HG03521 (cell line): Measurements from ENCODE around the gene ZKSCAN5.
"Not testable (repeated sequence)": the region's sequence is repeated elsewhere in the genome, so short reads cannot be mapped to it uniquely, and the experiment has no call there.

Experiments
- ATAC-seq: cut with Tn5 transposase; IDR thresholded peaks from one replicate; pipeline ENCODE4 v1.9.1; 2021; ENCODE audit warnings: mild to moderate bottlenecking, moderate library complexity; ENCODE audit not compliant: unreplicated experiment

The ZKSCAN5 gene

DNA sequence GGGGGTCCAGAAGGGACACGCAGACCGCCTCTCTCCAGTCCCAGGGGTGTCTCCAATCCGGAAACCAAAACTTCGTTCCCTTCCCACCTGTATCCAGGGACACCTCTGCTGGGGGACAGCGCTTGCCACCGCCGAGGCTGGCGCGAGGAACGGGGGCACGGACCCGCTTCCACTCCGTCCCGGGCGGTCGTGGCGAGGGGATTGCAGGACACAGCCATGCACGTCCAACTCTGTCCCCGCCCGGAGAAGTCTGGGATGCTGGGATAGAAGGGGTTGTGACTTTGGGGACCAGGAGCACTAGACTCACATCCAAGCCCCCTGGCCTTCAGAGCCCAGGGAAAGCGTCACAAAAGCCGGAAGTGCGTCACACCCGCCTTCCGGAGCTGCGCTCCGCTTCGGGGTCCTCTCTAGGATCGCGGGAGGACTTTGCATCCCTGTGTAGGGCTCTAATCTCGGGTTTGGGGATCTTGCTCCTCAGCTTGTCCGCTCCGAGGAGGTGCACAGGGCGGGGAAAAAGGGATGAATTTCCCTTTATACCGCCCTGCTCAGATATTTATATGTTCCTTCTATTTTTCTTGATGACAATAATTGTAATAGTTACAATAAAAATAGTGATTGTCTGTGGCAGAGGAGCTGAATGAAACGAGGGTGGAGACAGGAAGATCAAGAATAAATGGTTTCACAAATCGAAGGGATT, 47.5 kb downstream of the ZKSCAN5 start, which contains the start of gene FAM200A:
FAM200A (minus strand) TSS at position 348 of the 697 bp plus-strand sequence. CDS start 3,707 bp downstream, outside the sequence.
- peak; percentile 90 for ATAC-seq

DNA sequence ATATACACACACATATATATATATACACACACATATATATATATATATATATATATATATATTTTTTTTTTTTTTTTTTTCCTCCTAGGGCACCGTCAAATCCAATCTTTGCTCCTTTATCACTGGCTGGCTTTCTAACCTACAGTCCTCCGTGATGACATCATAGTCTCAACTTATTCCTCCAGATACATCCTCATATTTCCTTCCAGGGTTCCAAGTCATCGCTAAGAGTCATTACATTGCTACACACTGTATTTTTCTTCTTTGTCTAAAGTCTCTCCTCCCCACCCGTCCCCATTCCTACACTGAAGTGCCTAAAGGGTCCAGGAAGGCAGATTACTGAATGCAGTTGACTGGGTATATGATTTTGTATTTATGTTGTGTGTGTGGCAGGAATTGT, 48.6 kb downstream of the ZKSCAN5 start:
- no peak for ATAC-seq

DNA sequence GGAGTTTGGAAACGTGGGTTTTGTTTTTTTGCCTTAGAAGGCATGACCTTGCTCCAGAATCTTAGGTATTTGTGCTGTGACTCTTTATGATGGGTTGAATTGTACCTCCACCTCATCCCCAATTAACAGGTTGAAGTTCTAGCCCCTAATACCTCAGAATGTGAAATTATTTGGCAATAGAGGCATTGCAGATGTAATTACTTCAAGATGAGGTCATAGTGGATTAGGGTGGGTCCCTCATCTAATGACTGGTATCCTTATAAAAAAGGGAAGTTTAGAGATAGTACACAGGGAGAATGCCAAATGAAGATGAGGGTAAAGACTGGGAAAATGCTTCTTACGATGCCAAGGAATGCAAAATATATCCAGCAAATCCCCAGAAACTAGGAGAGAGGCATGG, 50.5 kb downstream of the ZKSCAN5 start:
- no peak for ATAC-seq

DNA sequence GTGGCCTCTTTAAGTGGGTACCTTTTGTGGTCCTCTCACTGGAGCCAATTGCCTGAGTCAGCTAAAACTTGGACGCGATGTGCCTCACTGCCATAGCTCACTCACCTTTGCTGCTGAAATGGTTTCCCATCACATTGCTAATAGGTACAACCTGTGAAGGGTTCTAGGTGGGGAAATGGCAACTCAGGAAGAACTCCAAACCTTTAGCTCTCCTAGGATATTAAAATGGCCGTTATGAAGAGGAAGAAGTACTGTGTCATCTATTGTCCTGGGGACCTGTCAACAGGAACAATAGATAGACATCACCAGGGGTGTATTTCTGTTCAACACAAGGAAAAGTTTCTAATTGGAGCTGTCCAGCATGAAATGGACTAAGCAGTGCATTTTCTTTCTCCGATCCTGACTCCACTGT, 52.7 kb downstream of the ZKSCAN5 start:
- no peak for ATAC-seq

DNA sequence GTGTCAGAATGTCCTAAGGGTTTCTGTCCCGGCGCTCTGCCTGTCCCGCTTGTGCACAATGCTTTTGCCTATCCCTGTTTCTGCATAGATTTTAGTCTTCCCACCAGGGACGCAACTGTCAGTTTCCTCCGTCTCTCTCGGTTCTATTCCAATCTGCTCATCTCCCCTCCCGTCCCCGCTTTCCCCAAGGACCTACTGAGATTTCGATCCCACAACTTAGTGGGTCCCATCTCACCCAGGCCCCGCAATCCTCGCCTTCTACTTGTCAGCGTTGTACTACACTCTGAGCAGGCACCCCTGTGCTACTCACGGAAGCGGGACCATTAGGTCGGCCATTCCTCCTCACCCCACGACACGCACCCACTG, 53.5 kb downstream of the ZKSCAN5 start:
- ATAC-seq, result peak; percentile 48

DNA sequence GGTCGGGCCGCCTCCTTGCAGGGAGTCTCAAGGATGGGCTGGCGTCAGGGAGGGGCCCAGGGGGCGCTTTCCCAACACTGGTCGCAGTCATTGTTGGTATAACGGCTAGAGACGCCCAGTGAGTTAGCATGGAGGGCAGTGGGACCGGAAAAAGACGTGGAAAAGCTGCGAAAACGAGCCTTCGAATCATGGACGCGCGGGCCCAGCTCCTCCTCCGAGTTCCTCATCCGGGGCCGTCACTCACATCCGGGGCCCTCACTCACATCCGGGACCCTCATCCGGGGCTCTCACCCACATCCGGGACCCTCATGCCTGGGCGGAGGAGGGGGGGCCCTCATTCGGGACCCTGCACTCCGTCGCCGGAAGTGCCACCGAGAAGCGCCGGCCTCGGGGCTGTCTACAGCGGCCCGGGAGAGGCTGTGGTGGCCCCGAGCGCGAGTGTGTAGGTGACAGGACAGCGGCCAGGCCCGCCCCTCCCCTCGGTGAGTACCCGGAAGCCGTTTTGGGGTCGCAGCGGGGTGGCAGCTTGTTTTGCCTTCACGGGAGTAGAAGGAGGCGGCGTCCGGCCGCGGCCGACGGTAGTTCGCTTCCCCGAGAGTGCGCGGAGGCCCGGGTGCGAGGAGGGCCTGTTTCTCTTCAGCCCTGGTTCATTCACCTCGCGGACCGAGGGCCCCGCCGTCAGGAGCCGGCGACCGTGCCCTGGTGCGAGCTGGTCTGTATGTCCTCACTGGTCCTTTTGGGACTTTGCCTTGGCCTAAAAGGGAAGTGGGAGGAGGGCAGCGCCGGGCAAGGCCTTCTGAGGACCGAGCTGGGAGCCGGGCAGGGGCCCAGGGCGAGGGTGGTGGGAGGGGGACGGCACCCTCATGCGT, 54.1 kb downstream of the ZKSCAN5 start, which contains the start of gene ZNF655:
ZNF655 (plus strand) TSS at position 337 of the 869 bp plus-strand sequence. CDS start 1,918 bp downstream, outside the sequence.
- ATAC-seq, result peak; percentile 72

DNA sequence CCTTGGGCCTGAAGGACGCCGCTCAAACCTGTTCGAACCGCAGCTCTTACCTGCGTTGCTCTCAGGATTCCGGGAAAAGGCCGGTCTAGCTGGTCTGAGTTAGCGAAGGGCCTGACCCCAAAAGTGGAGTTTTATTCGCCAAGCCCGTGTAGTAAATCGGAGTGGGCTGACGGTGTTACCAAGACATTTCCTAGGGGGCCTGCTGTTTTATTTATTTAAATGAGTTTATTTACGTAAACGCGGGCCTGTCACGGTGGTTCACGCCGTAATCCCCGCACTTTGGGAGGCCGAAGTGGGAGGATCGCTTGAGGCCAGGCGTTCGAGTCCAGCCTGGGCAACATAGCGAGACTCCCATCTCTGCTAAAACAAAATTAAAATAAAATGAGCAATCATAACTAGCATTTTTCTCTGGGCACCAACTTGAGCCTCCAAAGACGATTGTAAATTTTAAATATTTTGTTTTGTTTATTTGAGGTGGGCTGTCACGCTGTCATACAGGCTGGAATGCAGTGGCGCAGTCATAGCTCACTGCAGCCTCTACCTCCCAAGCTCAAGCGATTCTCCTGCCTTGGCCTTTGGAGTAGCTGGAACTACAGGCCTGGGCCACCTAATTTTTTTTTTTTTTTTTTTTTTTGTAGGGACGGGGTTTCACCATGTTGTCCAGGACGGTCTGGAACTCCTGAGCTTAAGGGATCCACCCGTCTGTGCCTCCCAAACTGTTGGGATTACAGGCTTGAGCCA, 54.9 kb downstream of the ZKSCAN5 start:
- no peak for ATAC-seq

DNA sequence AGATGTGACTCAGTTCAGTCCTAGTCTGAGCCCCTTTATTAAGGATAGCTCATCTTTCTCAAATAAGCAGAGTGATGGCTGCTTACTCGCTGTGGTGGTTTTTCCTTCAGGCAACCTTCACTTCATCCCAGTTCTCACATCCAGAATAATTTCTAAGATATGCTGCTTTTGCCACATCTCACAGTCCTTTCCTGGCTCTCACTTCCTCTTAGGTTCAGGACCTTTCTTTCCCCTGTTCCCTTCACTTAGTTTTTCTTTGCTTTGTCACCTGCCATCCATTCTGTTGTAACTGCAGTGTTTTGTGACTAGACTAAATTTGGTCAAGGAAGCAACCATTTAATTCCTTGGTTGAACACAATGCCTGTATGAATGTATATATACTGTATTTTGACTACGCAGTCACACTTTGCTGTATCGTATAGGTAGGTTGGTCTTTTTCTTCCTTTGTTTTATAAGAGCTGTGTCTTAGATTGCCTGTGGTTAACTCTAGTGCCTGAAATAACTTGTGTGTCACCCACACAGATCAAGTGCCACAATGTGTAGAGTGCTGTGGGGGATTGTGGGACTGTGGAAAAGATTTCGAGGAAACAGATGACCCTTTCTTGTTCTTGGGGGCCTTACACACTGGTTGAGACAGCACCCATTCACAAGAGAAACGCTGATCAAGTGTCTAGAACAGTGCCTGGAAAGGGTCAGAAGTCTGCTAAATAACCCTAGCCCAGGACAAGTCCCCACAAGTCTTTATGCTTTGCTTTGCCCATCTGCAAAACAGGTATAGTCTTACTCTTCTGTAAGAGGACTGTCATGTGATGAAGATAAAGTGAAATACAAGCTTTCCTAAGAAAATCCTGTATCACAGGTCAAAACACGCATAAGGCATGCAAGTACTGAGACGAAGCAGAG, 56.6 kb downstream of the ZKSCAN5 start:
- no peak for ATAC-seq

DNA sequence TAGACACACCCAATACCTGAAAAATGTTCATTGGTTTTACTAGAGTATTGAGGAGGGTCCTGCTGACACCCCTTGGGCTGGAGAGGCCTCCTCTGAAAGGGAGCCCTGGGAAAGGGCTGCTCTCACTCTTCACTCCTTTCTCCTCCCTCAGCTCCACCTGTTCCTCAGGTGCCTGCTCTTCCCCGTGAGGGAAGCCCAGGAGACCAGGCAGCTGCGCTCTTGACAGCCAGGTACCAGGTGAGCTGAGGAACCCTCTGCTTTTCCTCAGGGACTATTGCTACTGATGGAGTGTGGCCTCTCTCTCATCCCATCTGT, 57.2 kb downstream of the ZKSCAN5 start:
- ATAC-seq, result no peak

DNA sequence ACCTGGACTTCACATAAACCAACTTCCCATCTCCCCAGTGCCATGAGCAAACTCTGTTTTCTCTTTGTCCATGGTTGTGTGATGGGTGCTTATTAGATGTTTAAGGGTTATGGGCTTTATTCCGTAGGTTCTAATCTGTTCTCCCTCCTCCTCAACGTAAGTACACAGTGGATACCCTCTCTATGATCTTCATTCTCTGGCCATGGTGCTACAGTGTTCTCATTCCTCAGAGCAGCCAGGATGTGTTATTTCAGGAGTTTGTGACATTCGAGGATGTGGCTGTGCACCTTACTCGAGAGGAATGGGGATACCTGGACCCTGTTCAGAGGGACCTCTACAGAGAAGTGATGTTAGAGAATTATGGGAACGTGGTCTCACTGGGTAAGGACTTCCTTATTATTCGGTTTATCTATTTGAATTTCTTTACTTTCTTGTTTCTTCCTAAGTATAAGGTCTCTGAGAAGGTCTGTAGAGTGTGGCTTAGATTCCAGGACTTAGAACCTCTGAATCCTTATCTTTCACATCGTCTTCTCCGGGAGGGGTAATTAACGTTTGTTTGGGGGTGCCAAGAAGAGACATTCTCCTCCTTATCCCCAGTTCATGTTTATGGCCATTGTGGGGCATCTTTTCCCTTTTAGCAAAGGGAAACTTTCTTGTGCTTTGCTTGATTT, 57.8 kb downstream of the ZKSCAN5 start:
- ATAC-seq, result no peak

DNA sequence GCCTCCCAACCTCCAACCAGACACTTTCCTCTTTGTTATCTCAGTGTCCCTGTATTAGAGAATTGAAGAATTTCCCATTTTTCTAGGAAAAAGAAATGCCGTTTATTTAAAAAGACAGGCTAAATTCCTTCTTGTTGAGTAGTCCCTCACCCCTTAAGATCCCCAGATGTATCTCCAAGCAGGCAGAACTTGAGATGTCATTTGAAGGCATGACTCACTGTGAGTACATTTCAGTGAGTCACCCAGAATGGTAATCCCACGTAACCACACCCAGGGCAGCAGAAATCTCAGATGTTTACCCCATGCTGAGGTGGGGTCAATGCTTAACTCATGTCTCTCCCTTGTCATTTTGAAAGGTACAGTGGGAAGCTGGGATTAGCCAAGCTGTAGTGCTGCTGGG, 58.4 kb downstream of the ZKSCAN5 start:
- ATAC-seq, result no peak

DNA sequence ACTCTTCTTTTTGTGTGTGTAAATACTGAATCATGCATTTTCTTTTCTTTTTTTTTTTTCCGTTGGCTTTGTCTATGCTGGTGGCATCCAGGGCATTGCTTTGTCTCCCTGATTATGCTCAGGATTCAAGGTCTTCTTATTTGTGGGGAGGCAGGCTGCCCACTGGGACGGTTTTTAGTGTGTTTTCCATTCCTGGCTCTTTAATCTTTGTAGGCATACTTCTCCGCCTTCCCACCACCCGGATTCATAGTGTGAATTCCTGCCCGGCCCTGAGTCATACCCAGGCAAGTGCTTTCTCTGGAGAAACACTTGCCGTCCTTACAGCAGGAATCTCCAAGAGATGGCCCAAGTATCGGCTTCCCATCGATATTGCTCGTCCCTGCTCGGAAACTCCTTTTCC, 59.2 kb downstream of the ZKSCAN5 start:
- no peak for ATAC-seq

DNA sequence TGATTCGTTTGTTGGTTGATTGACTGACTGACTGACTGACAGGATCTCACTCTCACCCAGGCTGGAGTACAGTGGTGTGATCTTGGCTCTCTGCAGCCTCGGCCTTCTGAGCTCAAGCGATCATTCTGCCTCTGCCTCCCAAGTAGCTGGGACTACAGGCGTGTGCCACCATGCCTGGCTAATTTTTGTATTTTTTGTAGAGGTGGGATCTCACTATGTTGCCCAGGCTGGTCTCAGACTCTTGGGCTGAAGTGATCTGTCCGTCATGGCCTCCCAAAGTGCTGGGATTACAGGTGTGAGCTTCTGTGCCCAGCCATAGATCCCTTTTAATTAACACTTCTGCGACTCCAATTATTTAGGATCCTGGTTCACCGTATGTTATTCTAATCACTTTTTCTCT, 64.3 kb downstream of the ZKSCAN5 start:
- not testable (repeated sequence) for ATAC-seq

DNA sequence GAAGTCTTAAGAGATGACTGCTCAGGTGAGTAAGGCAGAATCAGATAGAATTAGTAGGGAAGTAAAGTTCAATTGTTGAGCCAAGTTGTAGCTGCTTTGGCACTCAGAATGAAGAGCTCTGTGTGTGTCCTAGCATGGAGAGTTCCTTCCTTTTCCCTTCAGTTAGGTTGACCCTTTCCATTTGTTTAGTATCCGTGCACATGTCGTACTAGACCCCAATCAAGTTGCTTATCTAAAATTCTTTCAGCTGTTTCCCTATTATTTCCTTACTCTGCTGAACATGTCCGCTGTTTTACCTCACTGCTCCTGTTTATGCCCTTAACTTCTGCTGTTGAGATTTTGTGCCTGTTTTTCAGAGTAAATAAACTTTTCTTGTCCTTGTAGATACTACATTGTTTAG, 67.3 kb downstream of the ZKSCAN5 start:
- no peak for ATAC-seq

DNA sequence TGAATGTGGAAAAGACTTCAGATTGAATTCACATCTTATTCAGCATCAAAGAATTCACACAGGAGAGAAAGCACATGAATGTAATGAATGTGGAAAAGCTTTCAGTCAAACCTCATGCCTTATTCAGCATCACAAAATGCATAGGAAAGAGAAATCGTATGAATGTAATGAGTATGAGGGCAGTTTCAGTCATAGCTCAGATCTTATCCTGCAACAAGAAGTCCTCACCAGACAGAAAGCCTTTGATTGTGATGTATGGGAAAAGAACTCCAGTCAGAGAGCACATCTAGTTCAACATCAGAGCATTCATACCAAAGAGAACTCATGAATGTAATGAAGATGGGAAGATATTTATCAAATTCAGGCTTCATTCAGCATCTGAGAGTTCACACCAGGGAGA, 68.8 kb downstream of the ZKSCAN5 start:
- ATAC-seq, result no peak

DNA sequence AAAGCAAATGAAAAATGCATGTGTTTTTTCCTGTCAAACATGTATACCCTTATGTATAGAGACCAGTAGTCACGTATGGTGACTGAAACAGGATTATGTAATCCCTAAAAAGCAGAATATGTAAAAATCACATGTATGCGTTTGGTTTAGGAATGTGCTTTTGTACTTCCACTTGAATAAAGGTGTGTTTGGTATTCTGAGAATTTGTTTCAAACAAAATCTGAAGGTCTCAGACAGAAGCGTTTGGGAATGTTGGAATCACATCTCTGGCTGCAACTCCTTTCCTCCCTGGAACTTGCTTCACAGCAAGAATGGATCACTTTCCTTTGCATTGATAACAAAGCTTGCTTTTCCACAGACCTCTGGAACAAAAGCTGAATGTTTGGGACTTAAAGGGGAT, 71.8 kb downstream of the ZKSCAN5 start:
- no peak for ATAC-seq

DNA sequence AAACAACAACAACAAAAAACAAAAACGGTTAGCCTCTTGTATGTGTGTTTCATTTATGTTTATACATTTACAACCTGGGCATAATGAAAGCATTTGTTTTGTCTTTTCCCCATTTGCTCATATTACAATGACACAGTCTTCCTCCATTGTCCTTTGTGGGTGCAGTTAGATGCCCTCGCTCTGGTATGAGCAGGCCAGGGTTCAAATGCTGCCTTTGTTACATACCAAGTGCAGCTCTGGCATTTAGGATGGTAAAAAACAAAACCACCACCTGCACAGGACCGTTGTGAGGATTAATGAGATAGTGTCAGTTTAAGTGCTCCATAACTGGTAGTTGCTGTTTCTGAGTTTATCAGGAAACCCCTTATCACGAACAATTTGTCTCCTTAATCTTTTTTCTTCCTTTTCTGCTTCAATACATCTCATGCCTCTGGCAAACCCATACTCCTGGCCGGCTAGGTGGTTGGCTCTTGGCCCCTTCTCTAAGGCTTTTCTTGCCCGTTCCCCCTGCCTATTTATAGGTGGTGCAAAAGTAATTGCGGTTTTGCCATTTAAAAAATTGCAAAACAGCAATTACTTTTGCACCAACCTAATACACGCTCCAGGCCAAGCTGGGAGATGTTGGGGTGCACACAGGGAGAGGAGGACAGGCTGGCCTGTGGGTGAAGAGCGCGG, 75.0 kb downstream of the ZKSCAN5 start:
- no peak for ATAC-seq

DNA sequence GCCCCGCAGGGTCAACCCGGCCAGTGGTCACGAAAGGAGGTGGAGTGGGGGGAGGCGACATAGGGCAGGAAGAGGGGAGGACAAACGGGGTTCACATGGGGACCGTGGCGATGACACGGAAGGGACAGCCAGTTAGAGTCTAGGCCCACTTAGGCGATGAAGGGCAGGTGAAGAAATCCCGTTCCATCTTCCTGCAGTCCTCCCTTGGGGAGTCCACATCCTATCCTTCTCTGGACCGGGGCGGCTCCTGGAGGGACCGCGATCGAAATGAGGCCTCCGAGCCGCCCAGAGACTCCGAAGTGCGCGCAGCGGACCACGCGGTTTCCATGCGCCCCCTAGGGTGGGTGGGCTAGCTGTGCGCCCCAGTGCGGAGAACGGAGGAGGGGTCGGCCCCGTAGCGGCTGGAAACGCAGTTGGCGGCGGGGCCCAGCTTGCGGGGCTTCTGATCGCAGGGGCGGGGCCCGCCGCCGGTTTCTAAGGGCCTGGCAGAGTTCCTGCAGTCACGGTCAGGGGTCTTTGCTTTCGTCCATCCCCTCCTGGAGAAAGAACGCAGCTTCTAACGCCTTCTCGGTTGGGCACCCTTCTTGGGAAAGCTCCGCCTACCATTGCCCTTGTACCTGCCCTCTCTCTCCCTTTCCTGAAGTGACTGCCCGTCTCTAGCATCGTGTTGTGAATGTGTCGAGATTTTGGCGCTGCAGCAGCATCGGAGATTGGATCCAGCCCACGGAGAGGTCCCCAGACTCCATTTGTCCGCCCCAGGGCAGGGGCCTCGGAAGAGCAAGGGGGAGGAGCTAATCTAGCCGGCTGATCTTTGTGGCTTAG, 75.7 kb downstream of the ZKSCAN5 start:
- no peak for ATAC-seq
